ENCODE data around the gene E2F6. TPM values are rescaled to one million over a fixed set of nuclear protein-coding genes. Genes with fewer than 3 reads are reported as not detected.

E2F6 gene
- total and polyA plus RNA-seq, 2 of the 13 experiments (the other 11 are each of a cell fraction or from before 2014, with no cell fraction given), result 27.3 to 36.0 TPM

DNA sequence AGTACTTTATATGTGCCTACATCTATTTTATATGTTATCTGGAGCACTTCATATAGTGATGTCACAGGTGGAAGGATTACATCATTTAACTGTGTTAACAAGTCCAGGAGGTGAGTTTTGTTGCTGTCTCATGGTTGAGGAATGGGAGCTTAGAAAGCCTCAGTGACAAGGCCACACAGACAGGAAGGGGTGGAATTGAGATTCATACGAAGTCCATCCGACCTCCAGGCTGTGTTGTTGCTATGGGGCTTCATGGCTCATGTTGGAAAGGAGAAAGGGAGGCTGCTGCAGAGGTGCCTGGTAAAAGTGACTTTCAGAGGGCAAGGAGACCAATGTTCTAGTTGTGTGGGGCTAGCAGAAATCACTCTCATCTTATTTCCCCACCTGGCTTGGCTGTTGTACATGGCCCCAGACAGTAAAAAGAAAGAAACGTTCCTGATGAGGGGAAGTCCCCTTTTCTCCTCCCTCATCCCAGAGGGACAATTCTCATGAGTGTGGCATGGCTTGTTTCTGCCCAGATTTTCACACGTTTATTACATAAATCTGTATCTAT lies 36.9 kb upstream of the E2F6 start (continued):
- TF ChIP-seq, protein P1, sequence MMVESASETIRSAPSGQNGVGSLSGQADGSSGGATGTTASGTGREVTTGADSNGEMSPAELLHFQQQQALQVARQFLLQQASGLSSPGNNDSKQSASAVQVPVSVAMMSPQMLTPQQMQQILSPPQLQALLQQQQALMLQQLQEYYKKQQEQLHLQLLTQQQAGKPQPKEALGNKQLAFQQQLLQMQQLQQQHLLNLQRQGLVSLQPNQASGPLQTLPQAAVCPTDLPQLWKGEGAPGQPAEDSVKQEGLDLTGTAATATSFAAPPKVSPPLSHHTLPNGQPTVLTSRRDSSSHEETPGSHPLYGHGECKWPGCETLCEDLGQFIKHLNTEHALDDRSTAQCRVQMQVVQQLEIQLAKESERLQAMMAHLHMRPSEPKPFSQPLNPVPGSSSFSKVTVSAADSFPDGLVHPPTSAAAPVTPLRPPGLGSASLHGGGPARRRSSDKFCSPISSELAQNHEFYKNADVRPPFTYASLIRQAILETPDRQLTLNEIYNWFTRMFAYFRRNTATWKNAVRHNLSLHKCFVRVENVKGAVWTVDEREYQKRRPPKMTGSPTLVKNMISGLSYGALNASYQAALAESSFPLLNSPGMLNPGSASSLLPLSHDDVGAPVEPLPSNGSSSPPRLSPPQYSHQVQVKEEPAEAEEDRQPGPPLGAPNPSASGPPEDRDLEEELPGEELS (CRISPR knock-in tag; IDR thresholded peaks at IDR 0.05), result peak; percentile 49; the same call in 1 of the 2 replicates
- TF ChIP-seq ZKSCAN5 (CRISPR knock-in tag; IDR thresholded peaks at IDR 0.05), result peak; percentile 85
- 0 out of 2 replicates have a peak, but pooled peaks have one; percentile 19 for TF ChIP-seq ARID4A (CRISPR knock-in tag; IDR thresholded peaks at IDR 0.05; ENCODE audit: borderline replicate concordance)
- peak; percentile 85; the same call in 1 of the 2 replicates for TF ChIP-seq ZNF556 (CRISPR knock-in tag; IDR thresholded peaks at IDR 0.05; ENCODE audit: borderline replicate concordance)
- no peak for TF ChIP-seq ELF4 (CRISPR knock-in tag; IDR thresholded peaks at IDR 0.05; ENCODE audit: borderline replicate concordance)
- TF ChIP-seq, protein P2, sequence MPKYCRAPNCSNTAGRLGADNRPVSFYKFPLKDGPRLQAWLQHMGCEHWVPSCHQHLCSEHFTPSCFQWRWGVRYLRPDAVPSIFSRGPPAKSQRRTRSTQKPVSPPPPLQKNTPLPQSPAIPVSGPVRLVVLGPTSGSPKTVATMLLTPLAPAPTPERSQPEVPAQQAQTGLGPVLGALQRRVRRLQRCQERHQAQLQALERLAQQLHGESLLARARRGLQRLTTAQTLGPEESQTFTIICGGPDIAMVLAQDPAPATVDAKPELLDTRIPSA (CRISPR knock-in tag; IDR thresholded peaks at IDR 0.05; ENCODE audit: borderline replicate concordance), result no peak
- TF ChIP-seq, protein P3, sequence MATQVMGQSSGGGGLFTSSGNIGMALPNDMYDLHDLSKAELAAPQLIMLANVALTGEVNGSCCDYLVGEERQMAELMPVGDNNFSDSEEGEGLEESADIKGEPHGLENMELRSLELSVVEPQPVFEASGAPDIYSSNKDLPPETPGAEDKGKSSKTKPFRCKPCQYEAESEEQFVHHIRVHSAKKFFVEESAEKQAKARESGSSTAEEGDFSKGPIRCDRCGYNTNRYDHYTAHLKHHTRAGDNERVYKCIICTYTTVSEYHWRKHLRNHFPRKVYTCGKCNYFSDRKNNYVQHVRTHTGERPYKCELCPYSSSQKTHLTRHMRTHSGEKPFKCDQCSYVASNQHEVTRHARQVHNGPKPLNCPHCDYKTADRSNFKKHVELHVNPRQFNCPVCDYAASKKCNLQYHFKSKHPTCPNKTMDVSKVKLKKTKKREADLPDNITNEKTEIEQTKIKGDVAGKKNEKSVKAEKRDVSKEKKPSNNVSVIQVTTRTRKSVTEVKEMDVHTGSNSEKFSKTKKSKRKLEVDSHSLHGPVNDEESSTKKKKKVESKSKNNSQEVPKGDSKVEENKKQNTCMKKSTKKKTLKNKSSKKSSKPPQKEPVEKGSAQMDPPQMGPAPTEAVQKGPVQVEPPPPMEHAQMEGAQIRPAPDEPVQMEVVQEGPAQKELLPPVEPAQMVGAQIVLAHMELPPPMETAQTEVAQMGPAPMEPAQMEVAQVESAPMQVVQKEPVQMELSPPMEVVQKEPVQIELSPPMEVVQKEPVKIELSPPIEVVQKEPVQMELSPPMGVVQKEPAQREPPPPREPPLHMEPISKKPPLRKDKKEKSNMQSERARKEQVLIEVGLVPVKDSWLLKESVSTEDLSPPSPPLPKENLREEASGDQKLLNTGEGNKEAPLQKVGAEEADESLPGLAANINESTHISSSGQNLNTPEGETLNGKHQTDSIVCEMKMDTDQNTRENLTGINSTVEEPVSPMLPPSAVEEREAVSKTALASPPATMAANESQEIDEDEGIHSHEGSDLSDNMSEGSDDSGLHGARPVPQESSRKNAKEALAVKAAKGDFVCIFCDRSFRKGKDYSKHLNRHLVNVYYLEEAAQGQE (IDR thresholded peaks at IDR 0.05; ENCODE audit: borderline replicate concordance in 1 of 2, low read depth in 1 of 2, low read length in 2 of 2), result no peak
- TF ChIP-seq TBX2 (CRISPR knock-in tag; IDR thresholded peaks at IDR 0.05; ENCODE audit: borderline replicate concordance), result peak; percentile 62; the same call in 1 of the 2 replicates
- TF ChIP-seq, protein P4, sequence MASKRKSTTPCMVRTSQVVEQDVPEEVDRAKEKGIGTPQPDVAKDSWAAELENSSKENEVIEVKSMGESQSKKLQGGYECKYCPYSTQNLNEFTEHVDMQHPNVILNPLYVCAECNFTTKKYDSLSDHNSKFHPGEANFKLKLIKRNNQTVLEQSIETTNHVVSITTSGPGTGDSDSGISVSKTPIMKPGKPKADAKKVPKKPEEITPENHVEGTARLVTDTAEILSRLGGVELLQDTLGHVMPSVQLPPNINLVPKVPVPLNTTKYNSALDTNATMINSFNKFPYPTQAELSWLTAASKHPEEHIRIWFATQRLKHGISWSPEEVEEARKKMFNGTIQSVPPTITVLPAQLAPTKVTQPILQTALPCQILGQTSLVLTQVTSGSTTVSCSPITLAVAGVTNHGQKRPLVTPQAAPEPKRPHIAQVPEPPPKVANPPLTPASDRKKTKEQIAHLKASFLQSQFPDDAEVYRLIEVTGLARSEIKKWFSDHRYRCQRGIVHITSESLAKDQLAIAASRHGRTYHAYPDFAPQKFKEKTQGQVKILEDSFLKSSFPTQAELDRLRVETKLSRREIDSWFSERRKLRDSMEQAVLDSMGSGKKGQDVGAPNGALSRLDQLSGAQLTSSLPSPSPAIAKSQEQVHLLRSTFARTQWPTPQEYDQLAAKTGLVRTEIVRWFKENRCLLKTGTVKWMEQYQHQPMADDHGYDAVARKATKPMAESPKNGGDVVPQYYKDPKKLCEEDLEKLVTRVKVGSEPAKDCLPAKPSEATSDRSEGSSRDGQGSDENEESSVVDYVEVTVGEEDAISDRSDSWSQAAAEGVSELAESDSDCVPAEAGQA (IDR thresholded peaks at IDR 0.05; ENCODE audit: low read depth), result peak; percentile 78; the same call in 1 of the 2 replicates
- TF ChIP-seq, protein P4 (CRISPR knock-in tag; IDR thresholded peaks at IDR 0.05; ENCODE audit: borderline replicate concordance), result no peak
- peak; percentile 50; the same call in 1 of the 2 replicates for TF ChIP-seq RCOR2 (CRISPR knock-in tag; IDR thresholded peaks at IDR 0.05)

Data from HepG2 (cell line).